K562 (cell line): ENCODE results near the gene DACT3. TPM values are rescaled to one million over a fixed set of nuclear protein-coding genes. Genes with fewer than 3 reads are reported as not detected.

Source experiments
- BHLHE40 ChIP-seq: IDR thresholded peaks from 2 replicates; pipeline ENCODE4 v1.6.1; 2011; ENCODE audit warnings: low read length, improper control_type of control experiment
- CBX5 ChIP-seq: IDR thresholded peaks from 2 replicates; pipeline ENCODE4 v1.6.1; 2014; ENCODE audit warnings: low read depth, borderline replicate concordance
- FIP1L1 ChIP-seq: fragments of 200-400 bp; formaldehyde crosslinking; IDR thresholded peaks from 2 replicates; pipeline ENCODE4 v1.6.1; 2018; ENCODE audit warnings: mild to moderate bottlenecking, low read depth, low read length; ENCODE audit not compliant: poor library complexity, severe bottlenecking
- FOXJ2 ChIP-seq: fragments of 200-800 bp; sonication (Bioruptor generic); IDR thresholded peaks from 2 replicates; pipeline ENCODE4 v1.6.1; 2016; ENCODE audit warnings: missing genetic modification characterization, missing compliant biosample characterization
- JUN ChIP-seq, 2 experiments: sonication (generic) in 1 of 2; formaldehyde crosslinking in 1 of 2; IDR thresholded peaks; 2 replicates each; pipeline versions ENCODE4 v1.6.1 to v1.8.0; 2012 to 2022; ENCODE audit warnings: borderline replicate concordance in 2 of 2, mild to moderate bottlenecking in 2 of 2, improper control_type of control experiment in 1 of 2, low read depth in 1 of 2, low read length in 1 of 2, missing genetic modification reagents in 1 of 2
- KDM1A ChIP-seq, 2 experiments: fragments of 450-650 bp; IDR thresholded peaks; 2 replicates each; pipeline ENCODE4 v1.6.1; 2016; ENCODE audit warnings: mild to moderate bottlenecking in 2 of 2
- POLR3G ChIP-seq: IDR thresholded peaks from 2 replicates; pipeline ENCODE4 v1.6.1; 2011; ENCODE audit not compliant: insufficient read length, insufficient replicate concordance; ENCODE audit errors: extremely low read depth
- RBM14 ChIP-seq: fragments of 200-400 bp; formaldehyde crosslinking; IDR thresholded peaks from 2 replicates; pipeline ENCODE4 v1.6.1; 2018; ENCODE audit warnings: low read depth, mild to moderate bottlenecking, low read length, moderate library complexity, borderline replicate concordance; ENCODE audit not compliant: insufficient read depth
- RFX7 ChIP-seq: fragments of 250-450 bp; sonication (Bioruptor Pico); IDR thresholded peaks from 2 replicates; pipeline ENCODE4 v1.5.1; 2021; ENCODE audit warnings: mild to moderate bottlenecking
- SRSF3 ChIP-seq: fragments of 200-400 bp; formaldehyde crosslinking; IDR thresholded peaks from 2 replicates; pipeline ENCODE4 v1.6.1; 2016; ENCODE audit warnings: mild to moderate bottlenecking, low read length, moderate library complexity; ENCODE audit not compliant: insufficient read depth
- ZNF121 ChIP-seq: sonication (generic); formaldehyde crosslinking; conservative IDR thresholded peaks from 2 replicates; pipeline ENCODE4 v1.8.0; 2022; ENCODE audit warnings: missing genetic modification reagents
- ZNF263 ChIP-seq: sonication (generic); formaldehyde crosslinking; IDR thresholded peaks from 2 replicates; pipeline ENCODE4 v1.8.0; 2022; ENCODE audit warnings: mild to moderate bottlenecking, missing genetic modification reagents, borderline replicate concordance
- polyA plus RNA-seq, 8 experiments: library from polyadenylated mRNA; depleted of rRNA in 4 of 8; stranded (reverse) in 5 of 8; unstranded in 3 of 8; fragments of >200 nt; fragmentation: Nextera tagmentation in 2 of 8; fragmentation: Illumina TruSeq in 1 of 8; extraction: Ambion mirVana in 2 of 8; extraction: Trizol in 1 of 8; gene quantifications; 2 replicates each; pipeline versions ENCODE4 v1.2.1 to v1.2.3, GENCODE V29; 2011 to 2014; ENCODE audit warnings: inconsistent platforms in 1 of 8, missing spikeins in 1 of 8
- total RNA-seq, 7 experiments: library from RNA; depleted of rRNA in 6 of 7; stranded (reverse); fragments of >200 nt in 6 of 7; fragmentation: Illumina TruSeq in 2 of 7; extraction: Trizol in 2 of 7; gene quantifications; 2 replicates each; pipeline versions ENCODE4 v1.2.1 to v1.2.3, GENCODE V29; 2011 to 2021; ENCODE audit warnings: low replicate concordance in 1 of 7
- TF ChIP-seq, protein P1 (sequence below): sonication (generic); formaldehyde crosslinking; IDR thresholded peaks from 2 replicates; pipeline ENCODE4 v1.8.0; 2023; ENCODE audit warnings: mild to moderate bottlenecking, missing genetic modification reagents
- TF ChIP-seq, protein P2 (sequence below): fragments of 250-450 bp; sonication (Bioruptor Pico); IDR thresholded peaks from 2 replicates; pipeline ENCODE4 v1.9.0; 2021; ENCODE audit warnings: mild to moderate bottlenecking, inconsistent platforms

The DACT3 gene
- total and polyA plus RNA-seq, 9 of the 15 experiments (the other 6 are each of a cell fraction or from before 2014, with no cell fraction given), result 0.67 to 6.5 (median 3.5) TPM

DNA sequence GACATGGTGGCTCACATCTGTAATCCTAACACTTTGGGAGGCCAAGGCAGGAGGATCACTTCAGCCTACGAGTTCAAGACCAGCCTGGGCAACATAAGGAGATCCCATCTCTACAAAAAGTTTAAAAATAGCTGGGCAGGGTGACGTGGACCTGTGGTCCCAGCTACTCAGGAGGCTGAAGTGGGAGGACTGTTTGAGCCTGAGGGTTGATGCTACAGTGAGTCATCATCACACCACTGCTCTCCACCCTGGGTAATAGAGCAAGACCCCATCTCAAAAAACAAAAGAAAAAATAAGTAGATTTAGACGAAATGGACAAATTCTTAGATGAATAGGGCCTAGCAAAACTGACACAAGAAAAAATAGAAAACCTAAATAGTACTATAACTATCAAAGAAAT is 14.6 kb downstream of the DACT3 start (continued):
- no peak for TF ChIP-seq SRSF3
- TF ChIP-seq ZNF121, result peak; percentile 46
- TF ChIP-seq JUN (IDR thresholded peaks at IDR 0.05; ENCODE audit: borderline replicate concordance, low read depth, low read length), result 0 out of 2 replicates have a peak, but pooled peaks have one; percentile 49
- no peak for TF ChIP-seq JUN (CRISPR knock-in tag; IDR thresholded peaks at IDR 0.05; ENCODE audit: borderline replicate concordance)
- TF ChIP-seq, protein P1, sequence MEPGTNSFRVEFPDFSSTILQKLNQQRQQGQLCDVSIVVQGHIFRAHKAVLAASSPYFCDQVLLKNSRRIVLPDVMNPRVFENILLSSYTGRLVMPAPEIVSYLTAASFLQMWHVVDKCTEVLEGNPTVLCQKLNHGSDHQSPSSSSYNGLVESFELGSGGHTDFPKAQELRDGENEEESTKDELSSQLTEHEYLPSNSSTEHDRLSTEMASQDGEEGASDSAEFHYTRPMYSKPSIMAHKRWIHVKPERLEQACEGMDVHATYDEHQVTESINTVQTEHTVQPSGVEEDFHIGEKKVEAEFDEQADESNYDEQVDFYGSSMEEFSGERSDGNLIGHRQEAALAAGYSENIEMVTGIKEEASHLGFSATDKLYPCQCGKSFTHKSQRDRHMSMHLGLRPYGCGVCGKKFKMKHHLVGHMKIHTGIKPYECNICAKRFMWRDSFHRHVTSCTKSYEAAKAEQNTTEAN (CRISPR knock-in tag), result no peak
- TF ChIP-seq BHLHE40, result no peak
- no peak for TF ChIP-seq FIP1L1
- no peak for TF ChIP-seq FOXJ2 (tag)
- no peak for TF ChIP-seq CBX5
- no peak for TF ChIP-seq POLR3G
- TF ChIP-seq KDM1A (IDR thresholded peaks at IDR 0.05), result peak in 1 of 2 experiments; percentile 25; a peak in 1 of 4 replicates
- TF ChIP-seq, protein P2, sequence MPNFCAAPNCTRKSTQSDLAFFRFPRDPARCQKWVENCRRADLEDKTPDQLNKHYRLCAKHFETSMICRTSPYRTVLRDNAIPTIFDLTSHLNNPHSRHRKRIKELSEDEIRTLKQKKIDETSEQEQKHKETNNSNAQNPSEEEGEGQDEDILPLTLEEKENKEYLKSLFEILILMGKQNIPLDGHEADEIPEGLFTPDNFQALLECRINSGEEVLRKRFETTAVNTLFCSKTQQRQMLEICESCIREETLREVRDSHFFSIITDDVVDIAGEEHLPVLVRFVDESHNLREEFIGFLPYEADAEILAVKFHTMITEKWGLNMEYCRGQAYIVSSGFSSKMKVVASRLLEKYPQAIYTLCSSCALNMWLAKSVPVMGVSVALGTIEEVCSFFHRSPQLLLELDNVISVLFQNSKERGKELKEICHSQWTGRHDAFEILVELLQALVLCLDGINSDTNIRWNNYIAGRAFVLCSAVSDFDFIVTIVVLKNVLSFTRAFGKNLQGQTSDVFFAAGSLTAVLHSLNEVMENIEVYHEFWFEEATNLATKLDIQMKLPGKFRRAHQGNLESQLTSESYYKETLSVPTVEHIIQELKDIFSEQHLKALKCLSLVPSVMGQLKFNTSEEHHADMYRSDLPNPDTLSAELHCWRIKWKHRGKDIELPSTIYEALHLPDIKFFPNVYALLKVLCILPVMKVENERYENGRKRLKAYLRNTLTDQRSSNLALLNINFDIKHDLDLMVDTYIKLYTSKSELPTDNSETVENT, result no peak
- no peak for TF ChIP-seq RFX7
- TF ChIP-seq RBM14, result no peak
- TF ChIP-seq ZNF263 (CRISPR knock-in tag), result peak; percentile 58; the same call in 1 of the 2 replicates
